ENCODE data around the gene RCOR2. TPM values are rescaled to one million over a fixed set of nuclear protein-coding genes. Genes with fewer than 3 reads are reported as not detected.

RCOR2 gene
- total RNA-seq, 1 experiment from 2014 or later, result not detected

DNA sequence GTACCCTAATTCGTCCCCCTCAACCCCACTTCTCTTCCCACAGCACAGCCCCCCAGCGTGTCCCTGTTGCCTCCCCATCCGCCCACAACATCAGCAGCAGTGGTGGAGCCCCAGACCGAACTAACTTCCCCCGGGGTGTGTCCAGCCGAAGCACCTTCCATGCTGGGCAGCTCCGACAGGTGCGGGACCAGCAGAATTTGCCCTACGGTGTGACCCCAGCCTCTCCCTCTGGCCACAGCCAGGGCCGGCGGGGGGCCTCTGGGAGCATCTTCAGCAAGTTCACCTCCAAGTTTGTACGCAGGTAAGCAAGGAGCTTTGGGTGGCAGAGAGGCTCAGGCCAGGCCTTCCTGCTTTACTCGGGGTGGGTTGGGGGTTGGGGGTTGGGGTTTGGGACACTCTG is 12.2 kb downstream of the RCOR2 start:
- CTCF ChIA-PET, result interaction anchor here (0.9 kb wide), 1 partner anchor 67 kb away, joined by 5 read pairs; no protein-coding TSS in a partner anchor
- no peaks in the 10 kb centered on the region for H3K9me3 Mint-ChIP-seq (ENCODE audit: unreplicated experiment)
- BruUV-seq (replicated peaks), result no TSS peak
- DNase-seq (ENCODE audit: unreplicated experiment), result no peak
- H3K27me3 Mint-ChIP-seq (ENCODE audit: insufficient read depth, unreplicated experiment), result no peaks in the 10 kb centered on the region
- intact Hi-C loops (cut with micrococcal nuclease), result no loop called here
- H3K4me3 Mint-ChIP-seq (ENCODE audit: unreplicated experiment), result no peak overlapping the region
- POLR2A ChIA-PET, result interaction anchor here (0.7 kb wide), 2 partner anchors 22 to 261 kb away, joined by 3 to 4 read pairs; partner anchors contain the start of gene MACROD1
- H3K36me3 Mint-ChIP-seq (ENCODE audit: insufficient read depth, unreplicated experiment), result peaks cover 71% of the 10 kb centered on the region
- TF ChIP-seq CTCF (IDR thresholded peaks at IDR 0.05; ENCODE audit: unreplicated experiment), result no peak
- no peaks in the 10 kb centered on the region for H3K4me1 Mint-ChIP-seq (ENCODE audit: insufficient read depth, unreplicated experiment)
- H3K27ac Mint-ChIP-seq (ENCODE audit: low read depth, unreplicated experiment), result no peak overlapping the region

DNA sequence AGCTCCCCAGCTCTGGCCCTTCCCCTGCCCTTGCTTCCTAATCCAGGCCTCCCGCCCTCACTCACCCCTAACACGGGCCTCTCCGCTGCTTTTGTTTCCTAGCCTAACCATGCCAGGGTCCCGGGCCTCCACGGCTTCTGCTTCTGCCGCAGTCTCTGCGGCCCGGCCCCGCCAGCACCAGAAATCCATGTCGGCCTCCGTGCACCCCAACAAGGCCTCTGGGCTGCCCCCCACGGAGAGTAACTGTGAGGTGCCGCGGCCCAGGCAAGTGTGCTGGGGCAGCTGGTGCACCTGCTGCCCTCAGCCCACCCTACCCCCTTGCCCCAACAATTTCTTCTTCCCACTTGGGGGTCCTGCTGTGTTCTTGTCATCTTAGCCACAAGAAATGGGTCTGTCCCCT is 13.1 kb downstream of the RCOR2 start:
- TF ChIP-seq CTCF (IDR thresholded peaks at IDR 0.05; ENCODE audit: unreplicated experiment), result no peak
- Mint-ChIP-seq H3K36me3 (ENCODE audit: insufficient read depth, unreplicated experiment) (peaks cover 71% of the 10 kb centered on the region), H3K9me3 (ENCODE audit: unreplicated experiment) (no peaks in the 10 kb centered on the region), H3K27me3 (ENCODE audit: insufficient read depth, unreplicated experiment) (no peaks in the 10 kb centered on the region), H3K27ac (ENCODE audit: low read depth, unreplicated experiment) (no peak overlapping the region), H3K4me3 (ENCODE audit: unreplicated experiment) (no peak overlapping the region), H3K4me1 (ENCODE audit: insufficient read depth, unreplicated experiment) (no peaks in the 10 kb centered on the region)
- no TSS peak for BruUV-seq (replicated peaks)
- DNase-seq (ENCODE audit: unreplicated experiment), result no peak
- POLR2A ChIA-PET, result no interaction called here
- CTCF ChIA-PET, result no interaction called here
- intact Hi-C loops (cut with micrococcal nuclease), result no loop called here

- peak; percentile 16 for TF ChIP-seq CTCF (IDR thresholded peaks at IDR 0.05; ENCODE audit: unreplicated experiment)
- H3K9me3 Mint-ChIP-seq (ENCODE audit: unreplicated experiment), result no peaks in the 10 kb centered on the region
- no peaks in the 10 kb centered on the region for H3K27me3 Mint-ChIP-seq (ENCODE audit: insufficient read depth, unreplicated experiment)
- peak; percentile 27 for DNase-seq (ENCODE audit: unreplicated experiment)
- ChIA-PET CTCF (interaction anchor here (0.6 to 5.7 kb wide), 2 partner anchors 32 to 64 kb away, joined by 3 to 41 read pairs; no protein-coding TSS in a partner anchor), POLR2A (no interaction called here)
- H3K27ac Mint-ChIP-seq (ENCODE audit: low read depth, unreplicated experiment), result no peak overlapping the region
- H3K4me1 Mint-ChIP-seq (ENCODE audit: insufficient read depth, unreplicated experiment), result no peaks in the 10 kb centered on the region
- intact Hi-C loops (cut with micrococcal nuclease), result no loop called here
- H3K4me3 Mint-ChIP-seq (ENCODE audit: unreplicated experiment), result no peak overlapping the region
- no TSS peak for BruUV-seq (replicated peaks)
- peaks cover 81% of the 10 kb centered on the region for H3K36me3 Mint-ChIP-seq (ENCODE audit: insufficient read depth, unreplicated experiment)
Observed at GRCh38 chr11:63901660-63902059, 15.3 kb downstream of the RCOR2 start.

- CTCF ChIA-PET, result interaction anchor here (0.6 to 5.7 kb wide), 4 partner anchors 9 to 126 kb away, joined by 3 to 41 read pairs (median 6); no protein-coding TSS in a partner anchor
- Mint-ChIP-seq H3K9me3 (ENCODE audit: unreplicated experiment) (no peaks in the 10 kb centered on the region), H3K27ac (ENCODE audit: low read depth, unreplicated experiment) (no peak overlapping the region), H3K36me3 (ENCODE audit: insufficient read depth, unreplicated experiment) (peaks cover 66% of the 10 kb centered on the region), H3K27me3 (ENCODE audit: insufficient read depth, unreplicated experiment) (no peaks in the 10 kb centered on the region), H3K4me1 (ENCODE audit: insufficient read depth, unreplicated experiment) (no peaks in the 10 kb centered on the region), H3K4me3 (ENCODE audit: unreplicated experiment) (no peak overlapping the region)
- POLR2A ChIA-PET, result interaction anchor here (0.5 to 1.1 kb wide), 3 partner anchors 8 to 41 kb away, joined by 3 to 4 read pairs (median 3); partner anchors contain the start of gene NAA40
- DNase-seq (ENCODE audit: unreplicated experiment), result no peak
- TF ChIP-seq CTCF (IDR thresholded peaks at IDR 0.05; ENCODE audit: unreplicated experiment), result no peak
- no TSS peak for BruUV-seq (replicated peaks)
- intact Hi-C loops (cut with micrococcal nuclease), result no loop called here
Observed at GRCh38 chr11:63897459-63898146, 19.4 kb downstream of the RCOR2 start.
